Endothelial cell of umbilical vein (primary cell): Measurements from ENCODE around the gene ADAM10. TPM values are rescaled to one million over a fixed set of nuclear protein-coding genes. Genes with fewer than 3 reads are reported as not detected.

Experiments
- BruUV-seq: library from RNA; stranded (reverse); fragments of 400-500 nt; replicated peaks from 2 replicates; lab custom pipeline; 2021; lab: Mats Ljungman, UMichigan
- CTCF ChIA-PET: fragments of 300-600, 350-600 bp; sonication (Branson Sonifier 250); formaldehyde crosslinking; loops from one replicate; lab custom pipeline; 2021; ENCODE audit warnings: antibody characterized with exemption, inconsistent platforms; lab: Charles Lee
- POLR2A ChIA-PET: fragments of 300-600, 350-600 bp; sonication (Branson Sonifier 250); formaldehyde crosslinking; loops from one replicate; lab custom pipeline; 2021; ENCODE audit warnings: antibody characterized with exemption, inconsistent platforms; lab: Charles Lee
- DNase-seq: peaks from one replicate; pipeline ENCODE4 v3.0.0-alpha.2; 2011; ENCODE audit warnings: low read depth, low spot score
- FAIRE-seq: peaks from 2 replicates; lab custom pipeline; 2011; peaks lifted over from hg19 to GRCh38; lab: Jason Lieb, UNC
- H2AFZ ChIP-seq: 2 replicates; pipeline ENCODE4 v1.6.0; 2012; ENCODE audit warnings: low read depth, low read length, control low read depth, inconsistent platforms
- H3K27ac ChIP-seq: 2 replicates; pipeline ENCODE4 v1.5.1; 2011; ENCODE audit warnings: low read depth, mild to moderate bottlenecking, control low read depth, low read length, moderate library complexity; ENCODE audit not compliant: insufficient read depth
- H3K27me3 ChIP-seq, 2 experiments: 2 replicates each; pipeline versions ENCODE4 v1.6.0 to v1.6.1; 2011; ENCODE audit warnings: low read length in 2 of 2, mixed read lengths in 1 of 2; ENCODE audit not compliant: control insufficient read depth in 2 of 2, insufficient read depth in 2 of 2
- H3K36me3 ChIP-seq, 2 experiments: 2 replicates in 1 of 2; 3 replicates in 1 of 2; pipeline ENCODE4 v1.5.1; 2011; ENCODE audit warnings: low read length in 2 of 2, mild to moderate bottlenecking in 1 of 2, moderate library complexity in 1 of 2; ENCODE audit not compliant: control insufficient read depth in 2 of 2, insufficient read depth in 2 of 2; ENCODE audit errors: extremely low read depth in 1 of 2
- H3K4me1 ChIP-seq: 3 replicates; pipeline ENCODE4 v1.5.1; 2011; ENCODE audit warnings: mild to moderate bottlenecking, low read length; ENCODE audit not compliant: control insufficient read depth, insufficient read depth; ENCODE audit errors: extremely low read depth
- H3K4me2 ChIP-seq: 2 replicates; pipeline ENCODE4 v1.6.1; 2011; ENCODE audit warnings: low read length, control low read depth, mixed read lengths; ENCODE audit not compliant: insufficient read depth
- H3K4me3 ChIP-seq, 3 experiments: fragments of 200-600 bp in 1 of 3; sonication (generic), shearing (Covaris generic) in 1 of 3; replicated peaks in 1 of 3; 2 replicates each; pipeline ENCODE4 v1.5.1; 2011 to 2016; ENCODE audit warnings: control low read depth in 3 of 3, low read length in 3 of 3, mild to moderate bottlenecking in 2 of 3, inconsistent platforms in 1 of 3, low read depth in 1 of 3, moderate library complexity in 1 of 3; ENCODE audit not compliant: insufficient read depth in 1 of 3
- H3K79me2 ChIP-seq: 2 replicates; pipeline ENCODE4 v1.6.0; 2012; ENCODE audit warnings: low read length, inconsistent platforms; ENCODE audit not compliant: control insufficient read depth, insufficient read depth
- H3K9ac ChIP-seq: replicated peaks from 2 replicates; pipeline ENCODE3; 2011; ENCODE audit warnings: low read length, control low read depth; ENCODE audit not compliant: insufficient read depth; ENCODE audit errors: extremely low read depth
- H3K9me1 ChIP-seq: replicated peaks from 3 replicates; pipeline ENCODE4 v1.6.0; 2011; ENCODE audit warnings: mild to moderate bottlenecking, low read length; ENCODE audit not compliant: control insufficient read depth, insufficient read depth; ENCODE audit errors: extremely low read depth
- H3K9me3 ChIP-seq: replicated peaks from 2 replicates; pipeline ENCODE4 v1.5.1; 2012; ENCODE audit warnings: low read length, inconsistent platforms; ENCODE audit not compliant: control insufficient read depth, insufficient read depth
- H4K20me1 ChIP-seq: replicated peaks from 2 replicates; pipeline ENCODE3; 2011; ENCODE audit warnings: mild to moderate bottlenecking, low read length; ENCODE audit not compliant: control insufficient read depth, insufficient read depth; ENCODE audit errors: extremely low read depth
- JUN ChIP-seq: IDR thresholded peaks from 2 replicates; pipeline ENCODE4 v1.6.1; 2011; ENCODE audit warnings: borderline replicate concordance, low read depth; ENCODE audit not compliant: insufficient read length, insufficient read depth
- dilution Hi-C: fragments of 300-500 bp; cut with MboI; formaldehyde crosslinking; loops from one replicate; pipeline ENCODE4 v1.15.0; 2019; ENCODE audit warnings: low sequenced_read_pairs; ENCODE audit not compliant: extremely low pct_ligation_motif_present
- intact Hi-C: fragments of 100-400 bp; cut with micrococcal nuclease; formaldehyde crosslinking; loops from one replicate; pipeline ENCODE4 v1.10.0; 2022
- polyA plus RNA-seq, 4 experiments: library from polyadenylated mRNA; depleted of rRNA in 3 of 4; stranded (reverse) in 3 of 4; unstranded in 1 of 4; fragments of >200 nt; gene quantifications; 2 replicates each; pipeline versions ENCODE4 v1.2.1 to v1.2.3, GENCODE V29; 2011 to 2012; ENCODE audit warnings: missing spikeins in 1 of 4
- total RNA-seq: library from RNA; stranded (reverse); gene quantifications from 2 replicates; pipeline ENCODE4 v1.2.3, GENCODE V29; 2021
- TF ChIP-seq, protein P1 (sequence below), 2 donors: IDR thresholded peaks; 1 replicate in 1 of 2; 2 replicates in 1 of 2; pipeline ENCODE4 v1.5.1; 2011; ENCODE audit warnings: low read length in 2 of 2, mild to moderate bottlenecking in 2 of 2, moderate library complexity in 2 of 2, control low read depth in 1 of 2, inconsistent platforms in 1 of 2, low read depth in 1 of 2; ENCODE audit not compliant: insufficient read depth in 1 of 2; ENCODE audit errors: extremely low read depth in 1 of 2

ADAM10 gene
- total and polyA plus RNA-seq, 2 donors (not counting 3 experiments of a cell fraction or from before 2014, with no cell fraction given) = 91.3 to 203 TPM

DNA sequence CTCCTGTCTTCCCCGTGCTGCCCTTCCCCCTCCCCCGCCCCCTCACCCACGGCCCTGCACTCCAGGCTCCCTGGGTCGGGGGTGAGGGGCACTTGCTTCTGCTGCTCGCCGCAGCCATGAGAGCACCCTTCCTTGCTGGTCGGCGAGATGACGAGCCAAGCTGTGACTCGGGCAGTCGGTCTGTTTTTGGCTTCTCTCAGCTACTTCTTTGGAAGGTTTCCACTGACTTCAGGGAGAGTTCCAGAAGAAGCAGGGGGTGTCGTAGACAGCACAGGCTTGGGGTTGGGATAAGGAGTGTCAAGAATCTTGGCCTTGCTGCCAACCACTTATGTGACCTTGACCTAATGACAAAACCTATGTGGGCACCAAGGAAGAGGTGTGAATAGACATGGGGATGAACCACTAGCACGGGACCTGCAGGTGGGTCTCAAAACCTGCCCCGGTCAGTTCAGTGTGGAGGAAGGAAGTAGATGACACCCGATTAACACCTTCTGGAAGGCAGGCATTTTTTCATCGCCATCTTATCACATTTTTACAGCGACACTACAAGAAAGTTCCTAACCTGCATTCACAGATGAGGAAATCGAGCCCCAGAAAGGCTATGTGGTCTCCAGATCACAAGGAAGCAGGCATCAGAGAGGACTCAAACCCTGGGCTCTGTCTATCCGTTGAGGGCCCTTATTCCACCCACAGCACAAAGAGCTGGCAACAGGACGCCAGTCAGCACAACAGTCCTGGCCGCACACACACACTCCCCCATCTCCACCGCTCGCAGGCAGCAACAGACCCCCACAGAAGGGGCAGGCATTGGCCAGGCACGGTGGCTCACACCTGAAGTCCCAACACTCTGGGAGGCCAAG lies 196.8 kb downstream of the ADAM10 start:
- dilution Hi-C loops = no loop called here
- CTCF ChIA-PET = no interaction called here

More for the DNA sequence above, 196.8 kb downstream of the ADAM10 start:
- Histone ChIP-seq H3K79me2 (no peaks in the 10 kb centered on the region), H3K36me3 (no peaks in the 10 kb centered on the region), H4K20me1 (no peaks in the 10 kb centered on the region), H3K4me2 (no peak overlapping the region), H3K9ac (peak overlapping the region; percentile 64), H3K9me1 (no peaks in the 10 kb centered on the region), H3K27me3 (no peaks in the 10 kb centered on the region), H3K27ac (peak overlapping the region; percentile 68), H3K4me1 (peaks cover 16% of the 10 kb centered on the region), H3K4me3 (no peak overlapping the region), H3K9me3 (no peaks in the 10 kb centered on the region), H2AFZ (peak overlapping the region; percentile 59)
- FAIRE-seq = no peak
- no TSS peak for BruUV-seq
- POLR2A ChIA-PET = no interaction called here
- intact Hi-C loops = no loop called here
- no peak for TF ChIP-seq JUN
- TF ChIP-seq, protein P1, sequence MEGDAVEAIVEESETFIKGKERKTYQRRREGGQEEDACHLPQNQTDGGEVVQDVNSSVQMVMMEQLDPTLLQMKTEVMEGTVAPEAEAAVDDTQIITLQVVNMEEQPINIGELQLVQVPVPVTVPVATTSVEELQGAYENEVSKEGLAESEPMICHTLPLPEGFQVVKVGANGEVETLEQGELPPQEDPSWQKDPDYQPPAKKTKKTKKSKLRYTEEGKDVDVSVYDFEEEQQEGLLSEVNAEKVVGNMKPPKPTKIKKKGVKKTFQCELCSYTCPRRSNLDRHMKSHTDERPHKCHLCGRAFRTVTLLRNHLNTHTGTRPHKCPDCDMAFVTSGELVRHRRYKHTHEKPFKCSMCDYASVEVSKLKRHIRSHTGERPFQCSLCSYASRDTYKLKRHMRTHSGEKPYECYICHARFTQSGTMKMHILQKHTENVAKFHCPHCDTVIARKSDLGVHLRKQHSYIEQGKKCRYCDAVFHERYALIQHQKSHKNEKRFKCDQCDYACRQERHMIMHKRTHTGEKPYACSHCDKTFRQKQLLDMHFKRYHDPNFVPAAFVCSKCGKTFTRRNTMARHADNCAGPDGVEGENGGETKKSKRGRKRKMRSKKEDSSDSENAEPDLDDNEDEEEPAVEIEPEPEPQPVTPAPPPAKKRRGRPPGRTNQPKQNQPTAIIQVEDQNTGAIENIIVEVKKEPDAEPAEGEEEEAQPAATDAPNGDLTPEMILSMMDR (IDR thresholded peaks at IDR 0.05; ENCODE audit: extremely low read depth in 1 of 2, insufficient read depth in 1 of 2, low read depth in 1 of 2, low read length in 2 of 2) = no peak
- DNase-seq = no peak
